Measurements from ENCODE around the gene GIGYF1.

The GIGYF1 gene

GRCh38 chr7:100684534-100685042 is 9.5 kb downstream of the GIGYF1 start:
- DNase-seq (ENCODE audit: low read depth): no peak

GRCh38 chr7:100683659-100684533 is 10.2 kb downstream of the GIGYF1 start:
- no peak for DNase-seq (ENCODE audit: low read depth)

GRCh38 chr7:100682991-100683658 is 10.9 kb downstream of the GIGYF1 start:
- DNase-seq (ENCODE audit: low read depth): no peak

- DNase-seq (ENCODE audit: low read depth): no peak
Measured at GRCh38 chr7:100682228-100682741, 11.8 kb downstream of the GIGYF1 start.

- no peak for DNase-seq (ENCODE audit: low read depth)
Measured at GRCh38 chr7:100681491-100682227, 12.4 kb downstream of the GIGYF1 start.

- no peak for DNase-seq (ENCODE audit: low read depth)
Measured at GRCh38 chr7:100680576-100681271, 13.3 kb downstream of the GIGYF1 start.

- DNase-seq (ENCODE audit: low read depth): peak; percentile 41
Measured at GRCh38 chr7:100679927-100680575, 14.0 kb downstream of the GIGYF1 start.

GRCh38 chr7:100679129-100679926 is 14.7 kb downstream of the GIGYF1 start:
- DNase-seq (ENCODE audit: low read depth): no peak

GRCh38 chr7:100678291-100678984 is 15.6 kb downstream of the GIGYF1 start:
- no peak for DNase-seq (ENCODE audit: low read depth)

GRCh38 chr7:100677308-100678267 is 16.5 kb downstream of the GIGYF1 start:
- no peak for DNase-seq (ENCODE audit: low read depth)

GRCh38 chr7:100676501-100677306 is 17.3 kb downstream of the GIGYF1 start:
- no peak for DNase-seq (ENCODE audit: low read depth)

GRCh38 chr7:100675581-100676350 is 18.3 kb downstream of the GIGYF1 start:
- DNase-seq (ENCODE audit: low read depth): peak; percentile 55

GRCh38 chr7:100675105-100675451 is 19.0 kb downstream of the GIGYF1 start:
- DNase-seq (ENCODE audit: low read depth): no peak

GRCh38 chr7:100674411-100675104 is 19.5 kb downstream of the GIGYF1 start:
- no peak for DNase-seq (ENCODE audit: low read depth)

GRCh38 chr7:100673942-100674410 is 20.1 kb downstream of the GIGYF1 start:
- DNase-seq (ENCODE audit: low read depth): no peak

GRCh38 chr7:100673302-100673941 is 20.6 kb downstream of the GIGYF1 start, which contains the start of gene GNB2:
Gene GNB2 (plus strand): TSS chr7:100673740. CDS start chr7:100676266, 2,526 bp downstream.
- peak; percentile 99 for DNase-seq (ENCODE audit: low read depth)

Data from fibroblast of the conjunctiva (primary cell).